DMS 273 (cell line): ENCODE measurements around the gene ULK4.
"Not testable (repeated sequence)": the region's sequence is repeated elsewhere in the genome, so short reads cannot be mapped to it uniquely, and the experiment has no call there.

Experiments
- DNase-seq: peaks from one replicate; lab custom pipeline; 2025; ENCODE audit not compliant: unreplicated experiment; lab: John Stamatoyannopoulos, UW

Gene ULK4

DNA sequence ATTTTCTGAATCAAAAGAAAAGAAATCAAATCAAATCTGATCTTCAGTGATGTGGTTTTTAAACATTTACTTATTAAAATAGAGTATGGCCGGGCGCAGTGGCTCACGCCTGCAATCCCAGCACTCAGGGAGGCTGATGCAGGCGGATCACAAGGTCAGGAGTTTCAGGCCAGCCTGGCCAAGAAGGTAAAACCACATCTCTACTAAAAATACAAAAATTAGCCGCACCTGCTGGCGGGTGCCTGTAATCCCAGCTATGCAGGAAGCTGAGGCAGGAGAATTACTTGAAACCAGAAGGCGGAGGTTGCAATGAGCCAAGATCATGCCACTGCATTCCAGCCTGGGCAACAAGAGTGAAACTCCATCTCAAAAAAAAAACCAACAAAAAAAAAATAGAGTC lies 169.1 kb downstream of the ULK4 start:
- DNase-seq: no peak

DNA sequence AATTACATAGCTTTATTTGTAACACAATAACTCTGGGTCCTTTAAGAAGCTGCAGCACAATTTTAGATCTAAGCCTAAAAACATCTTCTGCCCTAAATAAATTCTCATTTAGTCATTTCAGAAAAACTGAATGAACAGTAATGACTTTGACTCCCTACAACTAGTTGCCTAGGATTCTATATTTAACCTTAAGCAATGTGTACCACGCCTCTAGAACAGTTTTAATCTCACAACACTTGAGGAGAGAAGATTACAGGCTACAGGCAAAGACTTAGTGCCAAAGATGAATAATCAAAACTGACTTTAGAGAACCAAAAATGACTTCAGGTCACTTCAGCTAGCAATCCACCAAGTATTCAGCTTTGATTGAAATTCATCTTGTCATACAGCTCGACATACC lies 192.8 kb downstream of the ULK4 start:
- DNase-seq: no peak

DNA sequence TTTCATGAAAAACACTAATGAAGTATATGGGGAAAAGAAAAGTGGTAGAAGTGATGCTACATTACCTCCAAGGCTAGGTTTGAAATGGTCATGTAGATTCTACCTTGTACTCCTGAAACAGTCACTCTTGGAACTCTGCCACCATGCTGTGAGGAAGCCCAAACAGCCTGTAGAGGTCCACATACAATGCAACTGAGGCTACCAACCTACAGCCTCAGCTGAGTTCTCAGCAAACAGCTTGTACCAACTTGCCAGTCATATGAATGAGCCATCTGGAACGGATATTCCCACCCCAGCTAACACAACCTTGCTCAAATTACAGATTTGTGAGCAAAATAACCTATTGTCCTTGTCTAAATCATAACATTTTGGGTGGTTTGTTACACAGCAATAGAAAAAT lies 193.5 kb downstream of the ULK4 start:
- peak; percentile 87 for DNase-seq

DNA sequence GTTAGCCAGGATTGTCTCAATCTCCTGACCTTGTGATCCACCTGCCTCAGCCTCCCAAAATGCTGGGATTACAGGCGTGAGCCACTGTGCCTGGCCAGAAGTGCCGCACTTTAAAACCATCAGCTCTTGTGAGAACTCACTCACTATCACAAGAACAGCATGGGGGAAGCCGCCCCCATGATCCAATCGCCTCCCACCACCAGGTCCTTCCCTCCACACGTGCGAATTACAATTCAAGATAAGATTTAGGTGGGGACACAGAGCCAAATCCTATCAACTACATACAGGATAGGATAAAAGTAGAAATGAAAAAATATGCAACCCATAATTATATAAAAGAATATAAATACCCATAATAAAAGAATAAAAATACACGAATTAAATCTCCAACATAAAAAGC lies 199.0 kb downstream of the ULK4 start:
- not testable (repeated sequence) for DNase-seq

DNA sequence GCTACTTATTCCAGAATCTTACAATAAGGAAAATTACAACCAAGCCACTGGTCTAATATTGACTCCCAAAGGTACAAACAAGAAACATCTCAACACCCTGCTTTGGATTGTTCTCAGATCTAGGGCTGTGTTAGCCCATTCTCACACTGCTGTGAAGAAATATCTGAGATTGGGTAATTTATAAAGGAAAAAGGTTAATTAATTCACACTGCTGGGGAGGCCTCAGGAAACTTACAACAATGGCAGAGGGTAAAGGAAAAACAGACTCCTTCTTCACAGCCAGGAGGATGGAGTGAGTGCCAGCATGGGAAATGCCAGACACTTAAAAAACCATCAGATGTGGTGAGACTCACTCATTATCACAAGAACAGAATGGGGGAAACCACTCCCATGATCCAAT lies 208.3 kb downstream of the ULK4 start:
- DNase-seq: no peak

DNA sequence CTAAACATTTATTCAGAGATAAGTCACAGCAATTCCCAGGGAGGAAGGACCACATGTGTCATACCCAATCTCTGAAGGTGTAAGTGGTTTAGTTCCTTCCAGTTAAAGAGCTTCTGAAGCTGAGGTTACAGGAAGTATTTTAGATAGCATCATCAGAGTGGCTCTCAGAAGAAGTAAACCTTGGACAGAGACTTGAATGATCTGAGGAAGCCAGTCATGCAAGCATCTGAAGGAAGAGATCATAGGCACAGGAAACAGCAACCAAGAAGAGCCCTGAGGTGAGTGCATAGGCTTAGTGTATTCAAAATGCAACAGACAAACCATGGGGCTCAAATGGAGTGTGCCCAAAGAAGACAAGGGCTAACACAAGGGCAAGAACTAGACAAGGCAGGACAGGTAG lies 210.3 kb downstream of the ULK4 start:
- no peak for DNase-seq

DNA sequence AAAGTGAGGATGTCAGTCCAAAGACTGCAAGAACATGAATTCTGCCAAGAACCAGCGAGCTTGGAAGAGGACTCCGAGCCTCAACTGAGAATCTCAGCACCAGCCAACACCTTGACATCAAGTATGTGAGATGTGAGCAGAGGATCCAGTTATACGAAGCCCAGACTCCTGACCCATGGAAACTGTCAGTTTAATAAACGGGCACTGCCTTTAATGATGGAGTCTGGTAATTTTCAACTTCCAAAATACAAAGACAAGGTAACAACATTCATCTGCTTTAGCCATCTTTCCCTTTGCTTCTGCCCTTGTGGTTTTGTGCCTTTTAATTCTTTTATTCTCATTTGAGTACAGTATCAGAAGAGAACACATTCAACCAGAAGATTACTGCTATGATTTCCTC lies 211.9 kb downstream of the ULK4 start:
- no peak for DNase-seq

DNA sequence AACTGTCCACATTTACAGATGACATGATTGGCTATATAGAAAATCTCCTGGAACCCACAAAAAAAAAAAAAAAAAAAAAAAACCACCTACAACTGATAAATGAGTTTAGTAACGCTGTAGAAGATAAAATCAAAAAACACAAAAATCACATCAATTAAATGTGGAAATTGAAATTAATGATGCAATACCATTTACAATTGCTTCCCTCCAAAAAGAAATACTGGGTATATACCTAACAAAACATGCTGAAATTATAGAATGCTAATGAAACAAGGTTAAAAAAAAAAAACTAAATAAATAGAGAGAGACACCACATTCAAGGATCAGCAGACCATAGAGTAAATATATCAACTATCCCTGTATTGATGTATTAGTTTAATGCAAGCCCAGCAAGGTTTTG lies 215.7 kb downstream of the ULK4 start:
- DNase-seq: no peak

DNA sequence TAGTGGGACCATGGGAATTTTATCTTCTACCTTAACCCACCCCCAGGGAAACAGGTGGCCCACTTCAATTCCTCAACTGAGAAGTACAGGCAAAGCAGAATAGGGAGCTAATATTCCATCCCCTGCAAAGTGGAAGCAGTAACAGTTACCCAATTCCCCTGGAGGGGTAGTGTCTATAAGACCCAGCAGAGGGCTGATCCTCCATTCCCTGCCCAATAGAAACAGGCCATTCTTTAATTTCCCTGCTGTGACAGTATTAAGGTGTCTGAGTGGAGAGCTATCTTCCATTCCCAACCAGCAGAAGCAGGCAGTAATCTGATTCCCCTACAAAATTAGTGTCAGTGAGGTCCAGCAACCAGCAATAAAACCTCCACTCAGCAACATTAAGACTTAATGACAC lies 219.8 kb downstream of the ULK4 start:
- DNase-seq: no peak

DNA sequence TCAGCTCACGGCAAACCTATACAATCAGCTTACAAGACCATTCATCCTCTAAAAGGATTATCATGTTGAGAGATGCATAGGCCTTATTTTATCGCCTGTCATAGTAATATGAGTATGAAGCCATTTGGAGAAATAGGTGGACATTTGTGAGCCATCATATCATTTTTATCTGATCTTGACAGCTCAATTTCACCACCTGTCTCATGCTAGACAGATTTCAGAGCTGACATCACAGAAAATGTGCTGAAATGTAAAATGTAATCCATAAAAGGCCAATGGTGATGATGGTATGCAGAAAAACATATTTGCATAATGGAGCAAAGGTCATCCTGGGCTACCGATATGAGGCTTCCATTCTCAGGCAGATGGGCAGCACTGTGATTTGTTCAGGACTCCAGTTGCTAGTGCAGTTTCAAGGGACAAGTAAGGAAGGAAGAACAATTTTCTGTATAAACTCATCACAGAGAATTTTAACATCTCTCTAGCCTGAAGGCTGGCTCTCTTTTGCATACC lies 221.5 kb downstream of the ULK4 start:
- DNase-seq: peak; percentile 4

DNA sequence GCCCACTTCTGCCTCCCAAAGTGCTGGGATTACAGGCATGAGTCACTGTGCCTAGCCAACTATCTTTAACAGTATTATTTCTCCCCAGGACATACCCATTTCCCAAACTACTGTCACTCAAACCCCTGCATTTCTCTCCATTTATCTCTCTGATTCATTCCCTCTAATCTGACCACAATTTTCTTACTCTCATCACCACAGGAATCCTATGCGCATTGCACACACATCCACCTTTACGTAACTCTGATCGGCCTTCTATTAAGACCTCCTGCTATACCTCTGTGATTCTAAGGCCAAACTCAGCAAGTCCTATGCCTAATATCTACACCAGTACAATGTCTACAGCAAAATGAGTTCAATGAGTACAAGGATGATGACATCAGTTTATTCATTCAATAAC lies 235.0 kb downstream of the ULK4 start:
- no peak for DNase-seq

DNA sequence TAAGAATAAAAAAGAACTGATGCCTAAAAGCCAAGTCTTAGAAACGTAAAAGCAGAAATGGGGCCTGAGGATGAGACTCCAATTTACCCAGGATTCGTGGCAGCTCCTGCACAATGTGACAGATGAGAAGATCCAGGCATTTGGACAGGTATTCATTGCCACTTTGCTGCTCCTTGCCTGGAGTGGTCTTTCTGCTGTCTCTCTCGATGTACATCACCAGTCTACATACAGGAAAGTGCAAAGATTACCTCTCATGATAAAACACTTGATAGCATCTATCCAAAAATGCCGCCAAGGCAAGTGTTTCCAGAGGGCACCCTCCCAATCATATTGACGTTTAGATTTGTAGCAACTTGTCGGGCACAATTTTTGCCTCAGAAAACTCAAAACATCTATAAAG lies 244.3 kb downstream of the ULK4 start:
- no peak for DNase-seq

DNA sequence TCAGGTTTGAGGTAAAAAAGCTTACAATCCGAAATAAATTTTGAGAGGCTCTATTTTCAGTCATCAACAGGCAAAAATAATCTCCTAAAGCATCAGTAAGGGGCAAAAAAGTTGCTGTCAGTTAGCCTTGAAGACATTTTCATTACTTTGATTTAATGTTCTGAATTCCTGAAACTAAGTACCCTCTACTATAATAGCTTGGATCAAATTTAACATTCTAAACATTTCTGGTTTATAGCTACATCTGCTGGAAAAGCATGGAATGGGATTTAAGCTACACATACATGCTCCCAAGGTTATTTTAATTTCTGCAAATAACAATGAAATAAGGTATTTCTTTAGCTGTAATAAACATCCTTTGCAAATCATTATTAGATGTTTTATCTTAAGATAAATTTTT lies 245.4 kb downstream of the ULK4 start:
- DNase-seq: peak; percentile 12

DNA sequence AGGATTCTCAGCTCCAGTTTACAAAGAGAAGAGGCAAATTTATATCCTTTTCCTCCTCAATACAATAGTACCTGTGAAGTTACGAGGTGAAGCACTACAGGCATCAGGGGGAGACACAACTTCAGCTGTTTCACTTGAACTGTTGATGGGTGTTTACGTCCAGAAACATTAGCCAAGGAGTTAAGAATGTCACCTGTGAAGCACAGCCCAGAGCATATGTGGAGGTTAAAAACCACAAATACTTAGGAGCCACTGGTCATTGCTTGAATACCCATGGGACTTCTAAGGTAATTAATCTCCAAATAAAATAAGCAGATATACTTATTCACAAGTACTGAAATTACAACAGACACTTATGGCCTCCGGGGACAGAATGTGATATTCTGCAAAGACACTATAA lies 246.5 kb downstream of the ULK4 start:
- no peak for DNase-seq

DNA sequence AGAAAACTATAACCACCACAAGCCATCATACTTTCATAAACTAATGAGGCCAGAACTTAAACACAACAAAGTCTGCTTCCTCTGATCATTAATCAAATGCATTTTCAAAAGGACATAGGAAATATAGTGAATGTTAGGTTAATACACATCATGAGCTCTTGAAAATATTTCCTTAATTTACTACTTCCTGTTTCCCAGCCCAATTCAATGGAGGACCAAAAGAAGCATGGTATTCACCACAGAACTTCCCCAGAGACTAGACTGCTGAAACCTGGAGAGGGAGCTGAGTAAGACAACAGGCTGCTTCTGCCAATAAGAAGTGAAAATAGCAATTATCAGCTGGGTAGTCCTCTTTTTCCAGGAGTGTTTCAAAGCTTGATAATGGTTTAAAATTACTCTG lies 250.3 kb downstream of the ULK4 start:
- no peak for DNase-seq

DNA sequence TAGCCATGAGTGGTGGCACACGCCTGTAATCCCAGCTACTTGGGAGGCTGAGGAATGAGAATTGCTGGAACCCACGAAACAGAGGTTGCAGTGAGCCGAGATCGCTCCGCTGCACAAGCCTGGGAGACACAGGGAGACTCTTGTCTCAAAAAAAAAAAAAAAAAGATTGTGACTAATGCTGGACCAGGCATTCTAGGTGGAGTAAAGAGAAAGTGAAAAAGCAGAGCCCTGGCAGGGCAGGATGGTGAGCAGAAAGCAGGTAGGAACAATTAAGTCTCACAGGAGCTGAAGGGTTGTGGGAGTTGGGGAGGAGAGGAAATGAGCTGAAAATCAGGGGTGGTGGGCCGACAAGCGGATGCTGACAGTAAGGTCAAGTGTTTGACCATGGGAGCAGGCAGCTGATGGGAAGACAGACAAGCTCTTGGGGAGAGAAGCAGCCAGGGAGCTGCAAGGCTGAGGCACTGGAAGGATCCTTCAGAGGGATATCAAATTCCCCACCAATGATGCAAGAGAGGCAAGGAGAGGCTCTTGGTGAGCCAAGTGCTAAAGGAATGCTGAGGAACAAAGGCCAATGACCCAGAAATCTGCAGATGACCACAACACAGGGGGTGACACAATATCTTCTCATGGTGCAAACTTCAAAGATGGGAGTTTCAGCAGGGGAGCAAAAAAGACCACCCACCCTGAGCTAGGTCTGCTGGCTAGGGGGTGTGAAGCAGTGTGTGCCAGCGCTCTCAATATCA lies 251.1 kb downstream of the ULK4 start:
- no peak for DNase-seq

DNA sequence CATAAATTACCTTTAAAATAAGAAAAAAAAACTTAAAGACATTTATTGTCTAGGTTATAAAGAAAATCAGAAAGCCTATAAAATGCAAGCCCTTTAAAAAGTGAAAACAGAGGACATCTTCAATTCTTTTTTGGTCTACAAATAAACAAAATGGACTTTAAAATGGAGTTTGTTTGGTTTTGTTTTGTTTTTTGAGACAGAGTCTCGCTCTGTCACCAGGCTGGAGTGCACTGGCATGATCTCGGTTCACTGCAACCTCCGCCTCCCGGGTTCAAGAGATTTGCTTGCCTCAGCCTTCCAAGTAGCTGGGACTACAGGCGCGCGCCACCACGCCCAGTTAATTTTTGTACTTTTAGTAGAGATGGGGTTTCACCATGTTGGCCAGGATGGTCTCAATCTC lies 252.7 kb downstream of the ULK4 start:
- not testable (repeated sequence) for DNase-seq

DNA sequence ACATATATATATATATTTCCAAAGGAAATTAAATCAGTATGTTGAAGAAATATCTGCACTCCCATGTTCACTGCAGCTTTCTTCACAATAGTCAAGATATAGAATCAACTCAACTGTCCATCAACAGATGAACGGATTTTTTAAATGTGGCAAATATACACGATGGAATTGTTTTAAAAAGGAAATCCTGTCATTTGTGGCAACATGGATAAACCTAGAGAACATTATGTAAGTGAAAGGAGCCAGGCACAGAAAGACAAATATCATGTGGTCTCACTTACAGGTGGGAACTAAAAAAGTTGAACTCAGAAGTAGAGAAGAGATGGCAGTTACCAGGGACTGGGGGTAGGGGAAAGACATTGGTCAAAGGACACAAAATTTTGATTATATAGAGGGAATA lies 253.7 kb downstream of the ULK4 start:
- DNase-seq: no peak

DNA sequence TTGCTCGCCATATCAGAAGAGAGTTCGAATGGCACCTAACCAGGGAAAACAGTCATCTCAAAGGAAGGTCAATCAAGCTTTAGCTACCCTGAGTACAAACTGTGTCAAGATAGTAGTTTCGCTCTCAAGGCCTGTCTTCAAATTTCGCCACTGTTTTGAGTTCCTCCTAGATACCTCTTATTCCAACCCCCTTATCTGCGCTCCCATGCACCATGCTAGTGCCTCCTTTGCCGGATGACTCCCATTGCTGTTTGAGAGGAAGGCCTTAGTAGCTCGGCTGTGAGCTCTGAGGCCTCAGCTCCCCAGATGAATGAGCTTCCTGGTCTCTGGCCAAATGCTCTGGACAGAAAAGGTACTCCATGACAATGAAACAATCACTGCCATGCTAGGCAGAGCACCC lies 256.0 kb downstream of the ULK4 start:
- DNase-seq: no peak

DNA sequence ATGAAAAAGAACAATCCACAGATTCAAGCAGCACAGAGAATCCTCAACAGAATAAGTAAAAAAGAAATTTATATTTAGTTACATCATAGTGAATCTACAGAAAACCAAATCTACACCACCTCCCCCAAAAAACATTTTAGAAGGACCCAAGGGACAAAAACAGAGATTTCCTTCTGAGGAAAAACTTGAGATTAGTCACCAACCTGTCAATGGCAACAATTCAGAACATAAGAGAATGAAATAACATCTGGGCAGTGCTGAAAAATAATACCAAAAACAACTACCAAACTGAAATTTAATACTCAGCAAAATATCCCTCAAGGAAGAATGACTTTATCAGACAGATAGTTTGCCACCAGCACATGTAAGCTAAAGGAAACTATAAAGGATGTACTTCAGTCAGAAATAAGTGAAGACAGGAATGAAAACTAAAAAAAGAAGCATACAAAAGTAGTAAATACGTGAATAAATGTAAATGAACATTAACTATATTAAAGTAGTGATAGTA lies 260.7 kb downstream of the ULK4 start:
- no peak for DNase-seq

DNA sequence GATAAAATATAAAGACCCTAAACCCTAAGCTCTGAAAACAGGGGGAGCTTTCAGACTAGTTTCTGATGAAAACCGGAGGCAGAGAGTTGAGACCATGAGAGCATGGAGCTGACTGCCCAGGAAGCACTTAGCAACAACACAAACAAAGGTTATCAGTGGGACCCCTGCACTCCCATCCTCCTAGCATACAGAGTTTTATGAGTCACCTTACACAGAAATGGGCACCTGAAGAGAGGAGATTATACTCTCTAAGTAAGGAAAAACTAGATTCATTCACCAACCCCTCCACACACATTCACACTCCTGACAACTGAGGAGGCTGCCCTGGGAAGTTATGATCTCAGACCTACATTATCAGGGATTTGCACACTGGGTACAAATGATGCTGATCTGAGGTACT lies 261.7 kb downstream of the ULK4 start:
- no peak for DNase-seq

DNA sequence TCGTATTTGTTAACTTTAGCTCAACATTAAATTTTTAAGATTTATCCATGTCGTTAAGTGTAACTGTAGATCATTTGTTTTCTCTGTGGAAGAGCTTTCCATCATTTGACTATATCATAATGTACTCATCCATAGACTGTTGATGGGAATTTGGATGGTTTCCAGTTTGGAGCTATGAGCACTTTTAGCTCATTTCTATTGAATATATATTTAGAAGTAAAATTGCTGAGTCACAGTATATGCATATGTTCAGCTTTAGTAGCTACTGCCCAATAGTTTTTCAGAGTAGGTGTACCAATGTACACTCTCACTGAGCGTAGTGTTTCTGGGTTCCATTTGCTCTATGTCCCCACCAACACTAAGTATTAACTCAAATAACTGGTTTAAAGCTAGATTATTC lies 263.0 kb downstream of the ULK4 start:
- no peak for DNase-seq

DNA sequence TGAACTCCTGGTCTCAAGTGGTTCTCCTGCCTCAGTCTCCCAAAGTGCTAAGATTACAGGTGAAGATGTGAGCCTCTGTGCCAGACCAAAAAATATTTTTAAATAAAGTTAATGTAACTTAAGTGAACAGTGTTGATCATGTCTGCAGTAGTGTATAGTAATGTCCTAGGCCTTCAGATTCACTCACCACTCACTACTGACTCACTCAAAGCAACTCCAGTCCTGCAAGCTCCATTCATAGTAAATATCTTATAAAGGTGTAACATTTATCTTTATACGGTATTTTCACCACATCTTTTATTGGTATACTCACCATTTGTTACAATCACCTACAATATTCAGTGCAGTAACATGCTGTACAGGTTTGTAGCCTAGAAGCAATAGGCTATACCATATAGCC lies 264.2 kb downstream of the ULK4 start:
- DNase-seq: no peak
